ENCODE results near the gene ERC1.
"Not testable (repeated sequence)": the region's sequence is repeated elsewhere in the genome, so short reads cannot be mapped to it uniquely, and the experiment has no call there.

Gene ERC1

DNA sequence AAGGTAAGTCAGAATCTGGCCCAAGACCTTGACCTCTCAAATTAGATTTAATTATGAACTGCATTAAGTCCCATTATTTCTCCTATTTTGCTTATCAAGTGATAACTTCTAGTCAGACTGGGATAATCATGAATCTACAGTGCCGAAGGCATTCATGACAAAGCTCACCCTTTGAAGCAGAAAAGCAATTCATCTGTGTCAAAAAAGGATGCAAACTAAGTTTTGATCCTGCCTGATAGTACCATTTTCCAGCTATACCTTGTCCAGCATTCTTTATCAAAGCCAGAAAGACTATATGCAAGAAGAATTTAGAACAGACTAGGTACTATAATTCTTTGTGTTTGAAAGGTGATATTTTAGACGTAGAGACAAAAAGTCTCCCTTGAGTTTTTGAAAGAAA, 335.2 kb downstream of the ERC1 start:
- DNase-seq (ENCODE audit: low read depth): no peak
- no peak overlapping the region for H3K4me3 ChIP-seq (ENCODE audit: low read depth, low read length)

DNA sequence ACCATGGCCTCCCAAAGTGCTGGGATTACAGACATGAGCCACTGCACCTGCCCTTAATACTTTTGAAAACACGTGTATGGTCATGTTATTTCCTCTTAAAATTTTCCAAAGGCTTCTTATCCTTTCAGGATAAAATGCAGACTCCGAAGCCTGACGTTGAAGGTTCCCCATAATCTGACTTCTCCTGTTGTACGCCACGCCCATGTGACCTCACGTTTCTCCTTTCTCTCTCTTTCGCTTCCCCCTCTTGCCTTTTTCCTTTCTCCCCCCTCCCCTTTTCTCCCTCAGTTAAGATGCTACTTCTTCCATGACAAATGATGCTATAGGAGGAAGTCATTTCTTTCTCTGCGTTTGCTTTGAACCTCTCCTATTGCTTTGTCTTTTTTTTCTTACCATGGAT, 337.4 kb downstream of the ERC1 start:
- no peak for DNase-seq (ENCODE audit: low read depth)
- H3K4me3 ChIP-seq (ENCODE audit: low read depth, low read length): no peak overlapping the region

DNA sequence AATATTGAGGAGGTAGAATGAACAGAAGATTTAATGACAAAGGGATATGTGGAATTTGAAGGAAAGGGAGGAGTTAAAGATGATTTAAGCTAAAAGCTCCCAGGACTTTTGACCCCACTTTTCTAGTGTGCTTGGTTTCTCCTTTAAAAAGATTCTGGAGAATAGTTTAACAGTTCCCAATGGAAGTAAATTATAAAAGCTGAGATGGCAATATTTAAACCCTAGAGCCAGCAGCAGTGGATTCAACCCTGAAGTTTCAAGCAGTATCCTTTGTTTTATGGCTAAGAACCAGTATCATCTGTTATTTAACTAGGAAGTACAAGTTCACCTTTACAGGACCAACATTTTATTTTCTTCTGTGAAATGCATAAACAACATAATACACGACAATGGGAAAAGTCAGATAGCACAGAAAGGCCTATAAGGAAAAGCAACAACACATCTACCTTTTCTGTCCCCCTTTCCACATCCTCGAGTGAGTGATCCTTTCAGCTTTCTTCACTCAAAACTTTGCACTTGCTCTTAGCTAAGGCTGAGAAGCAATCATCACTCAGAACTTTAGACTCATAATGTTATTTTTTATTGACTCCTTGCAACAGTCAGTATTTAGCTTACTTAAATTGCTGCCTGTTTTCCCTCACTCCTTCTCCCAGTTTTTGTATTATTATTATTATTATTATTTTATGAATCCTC, 338.9 kb downstream of the ERC1 start:
- H3K4me3 ChIP-seq (ENCODE audit: low read depth, low read length): no peak overlapping the region
- no peak for DNase-seq (ENCODE audit: low read depth)

DNA sequence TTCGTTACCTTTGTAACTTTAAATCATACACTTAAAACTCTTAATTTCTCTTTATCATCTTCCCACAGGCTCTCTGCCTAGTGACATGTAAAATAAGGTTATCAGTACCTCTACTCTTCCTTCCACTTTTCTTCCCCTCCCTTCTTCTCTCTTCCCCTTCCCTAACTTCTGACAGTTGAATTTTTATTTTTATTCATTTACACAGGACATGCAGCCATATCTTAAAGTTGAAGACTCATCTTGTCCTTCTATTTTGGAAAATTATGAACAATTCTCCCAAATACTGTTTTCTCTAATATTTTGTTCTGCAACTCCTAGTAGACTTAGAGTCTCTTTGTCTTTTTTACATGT, 339.4 kb downstream of the ERC1 start:
- DNase-seq (ENCODE audit: low read depth): no peak
- H3K4me3 ChIP-seq (ENCODE audit: low read depth, low read length): no peak overlapping the region

DNA sequence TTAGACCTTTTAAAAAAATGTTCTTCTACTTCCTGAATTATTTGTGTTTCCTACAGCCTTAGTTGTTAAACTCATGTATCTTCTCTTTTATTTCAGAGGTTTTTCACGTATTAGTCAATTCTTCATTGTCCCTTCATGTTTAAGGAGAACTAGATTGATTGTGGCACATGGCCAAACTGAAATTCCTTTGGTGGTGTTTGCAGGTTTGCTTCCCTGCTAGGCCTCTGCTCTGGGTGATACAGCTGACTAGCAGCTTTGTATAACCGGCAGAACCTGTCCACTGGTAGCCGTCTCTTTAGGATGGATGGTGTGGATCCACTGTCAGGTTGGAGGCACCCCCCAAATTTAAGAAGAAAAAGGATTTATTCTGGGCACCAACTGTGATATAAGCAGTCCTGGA, 341.3 kb downstream of the ERC1 start:
- H3K4me3 ChIP-seq (ENCODE audit: low read depth, low read length): no peak overlapping the region
- DNase-seq (ENCODE audit: low read depth): no peak

DNA sequence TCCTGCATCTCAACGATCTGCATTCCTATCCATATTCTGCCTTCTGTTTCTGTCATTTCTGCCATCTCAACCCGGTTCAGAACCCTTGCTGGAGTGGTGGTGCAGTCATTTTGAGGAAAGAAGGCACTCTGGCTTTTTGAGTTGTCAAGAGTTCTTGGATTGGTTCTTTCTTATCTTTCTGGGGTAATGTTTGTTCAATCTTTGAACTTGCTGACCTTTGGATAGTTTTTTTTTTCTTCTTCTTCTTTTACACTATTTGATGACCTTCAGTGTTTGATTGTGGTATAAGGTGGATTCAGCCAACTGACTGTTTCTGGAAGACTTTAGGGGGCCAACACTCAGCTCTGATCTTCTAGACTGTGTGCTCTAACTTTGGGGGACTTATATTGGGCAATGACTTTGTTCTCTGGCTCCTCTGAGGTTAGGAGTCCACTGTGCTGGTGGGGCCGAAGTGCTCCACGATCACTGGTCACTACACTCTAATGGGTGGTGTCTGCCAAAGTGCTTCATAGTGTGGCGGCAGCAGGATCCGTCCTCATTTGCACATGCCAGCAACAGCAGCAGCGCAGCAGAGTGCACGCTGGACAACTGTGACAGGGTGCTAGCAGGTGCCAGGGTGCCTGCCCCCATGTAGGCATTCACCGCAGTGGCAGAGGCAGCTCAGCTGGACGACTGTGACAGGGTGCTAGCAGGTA, 347.6 kb downstream of the ERC1 start:
- DNase-seq (ENCODE audit: low read depth): no peak
- no peak overlapping the region for H3K4me3 ChIP-seq (ENCODE audit: low read depth, low read length)

DNA sequence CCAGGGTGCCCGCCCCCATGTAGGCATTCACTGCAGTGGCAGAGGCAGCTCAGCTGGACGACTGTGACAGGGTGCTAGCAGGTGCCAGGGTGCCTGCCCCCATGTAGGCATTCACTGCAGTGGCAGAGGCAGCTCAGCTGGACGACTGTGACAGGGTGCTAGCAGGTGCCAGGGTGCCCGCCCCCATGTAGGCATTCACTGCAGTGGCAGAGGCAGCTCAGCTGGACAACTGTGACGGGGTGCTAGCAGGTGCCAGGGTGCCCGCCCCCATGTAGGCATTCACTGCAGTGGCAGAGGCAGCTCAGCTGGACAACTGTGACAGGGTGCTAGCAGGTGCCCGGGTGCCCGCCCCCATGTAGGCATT, 348.1 kb downstream of the ERC1 start:
- not testable (repeated sequence) for DNase-seq (ENCODE audit: low read depth); H3K4me3 ChIP-seq (ENCODE audit: low read depth, low read length)

DNA sequence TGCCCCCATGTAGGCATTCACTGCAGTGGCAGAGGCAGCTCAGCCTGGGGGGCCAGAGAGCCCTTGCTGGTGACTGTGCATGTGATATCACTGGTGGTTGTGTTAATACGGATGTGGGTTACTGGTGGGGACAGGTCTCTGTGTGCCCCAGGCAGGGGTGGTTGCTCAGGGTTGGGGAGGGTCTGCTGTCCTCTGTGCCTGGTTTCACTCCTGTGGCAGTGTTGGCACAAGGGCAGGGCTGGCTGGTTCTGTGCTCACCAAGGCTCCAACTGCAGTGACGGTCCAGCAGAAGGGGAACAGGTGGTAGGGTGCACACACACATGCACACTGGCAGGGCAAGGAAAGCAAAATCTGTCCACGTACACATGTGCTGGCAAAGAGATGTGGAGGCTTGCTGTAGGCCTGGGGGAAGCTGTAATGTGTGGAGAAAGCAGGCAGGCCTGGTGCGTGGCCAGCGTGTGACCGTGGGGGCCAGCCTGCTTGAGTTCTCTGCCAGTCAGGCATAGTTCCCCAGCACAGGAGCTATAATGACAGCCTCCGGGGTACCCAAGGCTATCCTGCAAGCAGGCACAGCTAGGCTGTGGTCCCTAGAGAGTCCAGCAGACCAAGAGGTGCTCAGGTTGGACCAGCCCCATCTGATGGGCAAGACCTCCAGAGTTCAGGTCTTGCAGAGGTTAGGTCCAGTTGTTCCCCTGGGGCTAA, 348.7 kb downstream of the ERC1 start:
- no peak for DNase-seq (ENCODE audit: low read depth)
- no peak overlapping the region for H3K4me3 ChIP-seq (ENCODE audit: low read depth, low read length)

DNA sequence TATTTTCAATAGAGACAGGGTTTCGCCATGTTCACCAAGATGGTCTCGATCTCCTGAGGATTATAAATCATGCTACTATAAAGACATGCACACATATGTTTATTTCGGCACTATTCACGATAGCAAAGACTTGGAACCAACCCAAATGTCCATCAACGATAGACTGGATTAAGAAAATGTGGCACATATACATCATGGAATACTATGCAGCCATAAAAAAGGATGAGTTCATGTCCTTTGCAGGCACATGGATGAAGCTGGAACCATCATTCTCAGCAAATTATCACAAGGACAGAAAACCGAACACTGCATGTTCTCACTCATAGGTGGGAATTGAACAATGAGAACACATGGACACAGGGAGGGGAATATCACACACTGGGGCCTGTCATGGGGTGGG, 350.2 kb downstream of the ERC1 start:
- DNase-seq (ENCODE audit: low read depth); H3K4me3 ChIP-seq (ENCODE audit: low read depth, low read length): not testable (repeated sequence)

DNA sequence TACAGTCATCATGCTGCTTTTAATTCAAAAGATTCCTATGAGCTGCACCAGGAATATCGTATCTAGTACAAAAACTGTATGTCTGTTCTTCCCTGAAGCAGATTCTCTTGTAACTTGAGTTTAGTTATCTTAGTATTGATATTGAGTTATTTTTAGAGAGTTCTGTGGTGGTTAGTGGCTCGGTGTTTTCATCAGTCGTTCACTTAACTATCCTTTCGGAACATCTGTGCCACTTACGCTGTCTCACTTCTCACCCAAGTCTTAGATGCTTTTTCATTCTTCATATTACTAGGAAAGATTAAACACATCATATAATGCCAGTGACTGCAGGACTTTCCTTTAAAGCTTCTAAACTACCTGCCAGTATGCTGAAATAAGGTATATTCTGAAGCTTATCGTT, 352.4 kb downstream of the ERC1 start:
- DNase-seq (ENCODE audit: low read depth): no peak
- H3K4me3 ChIP-seq (ENCODE audit: low read depth, low read length): no peak overlapping the region

DNA sequence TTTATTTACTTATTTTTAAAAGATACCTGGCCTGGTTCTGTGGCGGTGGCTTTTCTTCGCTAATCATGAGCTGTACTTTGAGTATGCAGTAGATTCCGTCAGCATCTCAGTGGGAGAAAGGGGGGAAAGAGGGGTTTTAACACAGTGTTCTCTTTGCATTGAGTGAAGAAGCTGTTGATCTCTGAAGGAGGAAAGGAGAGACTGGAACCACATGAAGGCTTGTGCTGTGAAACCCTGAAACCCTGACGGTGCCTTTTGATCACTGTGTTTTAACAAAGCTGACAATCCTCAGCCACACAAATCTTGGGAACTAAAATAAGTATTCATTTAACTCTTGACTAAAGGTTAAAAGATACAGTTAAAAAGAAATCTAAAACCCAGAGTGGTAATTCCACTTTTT, 353.2 kb downstream of the ERC1 start:
- H3K4me3 ChIP-seq (ENCODE audit: low read depth, low read length): no peak overlapping the region
- no peak for DNase-seq (ENCODE audit: low read depth)

DNA sequence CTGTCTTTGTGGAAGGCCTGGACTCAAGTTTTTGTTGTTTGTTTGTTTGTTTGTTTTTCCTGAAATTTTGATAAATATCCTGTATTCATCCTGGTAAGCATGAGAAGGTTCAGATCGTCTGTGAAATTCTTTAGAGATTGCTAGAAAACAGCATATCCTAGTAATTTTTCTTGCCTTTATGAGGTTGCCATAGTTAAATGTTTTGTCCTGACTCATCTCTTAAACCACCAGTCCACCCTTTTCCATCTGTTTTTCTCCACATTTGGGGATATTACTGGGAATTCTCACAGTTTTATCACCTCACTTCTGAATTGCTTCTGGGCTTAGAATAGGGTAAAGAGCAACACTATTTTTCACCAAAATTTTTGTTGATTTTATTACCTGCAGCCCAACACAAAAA, 355.1 kb downstream of the ERC1 start:
- H3K4me3 ChIP-seq (ENCODE audit: low read depth, low read length): no peak overlapping the region
- no peak for DNase-seq (ENCODE audit: low read depth)

DNA sequence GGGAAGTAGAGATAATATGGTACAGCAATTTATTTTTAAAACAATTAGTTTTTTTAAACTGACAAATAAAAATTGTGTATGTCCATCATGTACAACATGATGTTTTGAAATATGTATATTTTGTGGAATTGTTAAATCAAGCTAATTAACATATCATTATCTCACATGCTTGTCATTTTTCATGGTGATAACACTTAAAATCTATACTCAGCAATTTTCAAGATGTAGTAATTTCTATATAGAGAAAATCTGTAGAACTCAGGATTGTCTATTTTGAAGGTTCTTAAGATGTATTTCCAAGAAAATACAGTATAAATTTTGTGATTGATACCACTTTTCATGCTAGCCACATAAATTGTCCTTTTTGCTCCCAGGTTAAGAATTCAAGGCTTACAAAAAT, 356.3 kb downstream of the ERC1 start:
- DNase-seq (ENCODE audit: low read depth): no peak
- H3K4me3 ChIP-seq (ENCODE audit: low read depth, low read length): no peak overlapping the region

DNA sequence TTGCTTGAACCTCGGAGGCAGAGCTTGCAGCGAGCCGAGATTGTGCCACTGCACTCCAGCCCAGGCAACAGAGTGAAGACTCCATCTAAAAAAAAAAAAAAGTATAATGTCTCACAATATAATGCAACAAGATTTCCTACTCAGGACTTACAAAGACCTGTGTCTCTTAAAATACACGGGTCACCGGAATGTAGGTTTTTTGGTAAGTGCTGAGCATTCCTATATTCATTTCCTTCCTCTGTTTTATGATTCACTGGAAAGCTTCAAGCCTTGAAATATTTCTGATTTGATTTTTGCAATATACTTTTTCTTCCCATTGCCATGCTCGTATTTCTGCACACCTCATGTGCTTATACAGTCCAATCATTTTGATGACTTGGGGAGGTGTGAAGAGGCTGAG, 357.6 kb downstream of the ERC1 start:
- no peak overlapping the region for H3K4me3 ChIP-seq (ENCODE audit: low read depth, low read length)
- no peak for DNase-seq (ENCODE audit: low read depth)

DNA sequence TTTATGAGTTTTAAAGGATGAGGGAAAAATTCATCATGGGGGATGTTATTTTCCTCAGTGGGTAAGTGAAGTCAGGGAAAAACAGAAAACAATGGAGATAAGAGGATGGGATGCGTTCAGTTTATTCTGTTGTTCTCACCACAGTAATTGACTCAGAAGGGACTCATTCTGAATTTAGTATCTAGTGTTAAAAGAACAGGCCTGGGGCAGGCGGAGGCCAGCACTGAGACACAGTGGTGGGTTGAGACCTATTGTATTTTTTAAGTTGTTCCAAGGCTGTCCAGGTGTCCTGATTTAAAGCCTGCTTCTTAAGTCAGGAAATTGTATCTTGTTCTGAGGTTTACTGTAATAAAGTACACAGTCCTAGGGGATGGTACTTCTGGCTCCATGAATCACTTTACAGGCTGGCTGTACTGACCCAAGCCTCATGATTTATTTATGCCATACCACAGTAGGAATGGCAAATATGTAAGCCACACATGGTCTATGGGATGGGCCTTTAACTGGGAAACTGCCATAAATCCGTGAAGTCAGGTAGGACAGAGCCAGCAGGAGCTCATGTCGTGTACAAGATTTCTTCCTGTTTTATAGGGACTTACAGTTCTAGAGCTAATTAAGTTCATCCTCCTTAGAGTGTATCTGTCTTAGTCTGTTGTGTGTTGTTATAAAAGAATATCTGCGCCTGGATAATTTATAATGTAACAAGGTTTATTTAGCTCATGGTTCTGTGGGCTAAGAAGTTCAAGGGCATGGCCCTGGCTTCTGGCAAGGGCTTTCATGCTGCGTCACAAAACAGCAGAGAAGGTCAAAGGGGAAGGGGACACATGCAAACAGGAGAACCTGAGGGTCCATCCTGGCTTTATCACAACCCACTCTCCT, 359.3 kb downstream of the ERC1 start:
- no peak overlapping the region for H3K4me3 ChIP-seq (ENCODE audit: low read depth, low read length)
- peak; percentile 76 for DNase-seq (ENCODE audit: low read depth)

DNA sequence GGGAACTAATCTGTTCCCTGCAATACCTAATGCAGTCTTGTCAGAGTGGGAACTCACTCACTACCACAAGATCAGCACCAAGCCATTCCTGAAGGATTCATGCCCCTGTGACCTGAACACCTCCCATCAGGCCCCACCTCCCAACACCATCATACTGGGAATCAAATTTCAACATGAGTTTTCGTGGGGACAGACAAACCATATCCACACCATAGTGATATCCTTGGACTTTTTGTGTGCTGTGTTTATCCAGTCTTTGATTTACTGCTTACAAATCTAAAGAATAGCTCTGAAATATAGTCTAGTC, 359.9 kb downstream of the ERC1 start:
- DNase-seq (ENCODE audit: low read depth): no peak
- H3K4me3 ChIP-seq (ENCODE audit: low read depth, low read length): no peak overlapping the region

DNA sequence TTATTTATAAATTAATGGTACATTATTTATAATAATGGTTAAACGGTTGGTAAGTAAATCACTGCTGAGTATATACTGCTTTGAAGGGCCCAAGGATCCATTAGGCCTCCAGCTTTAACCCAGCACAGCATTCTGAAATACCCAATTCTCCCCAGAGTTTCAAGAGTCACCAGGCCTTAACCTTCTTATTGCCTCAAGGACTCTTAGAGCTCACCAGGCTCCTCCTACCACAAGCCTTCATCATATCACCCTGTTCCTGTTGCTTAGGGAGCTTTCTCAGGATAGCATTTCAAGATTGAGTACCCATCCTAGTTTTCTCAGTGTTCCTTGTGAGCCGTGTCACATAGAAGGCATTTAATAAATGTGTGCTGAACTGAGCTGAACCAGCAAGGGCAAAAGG, 360.9 kb downstream of the ERC1 start:
- DNase-seq (ENCODE audit: low read depth): peak; percentile 60

DNA sequence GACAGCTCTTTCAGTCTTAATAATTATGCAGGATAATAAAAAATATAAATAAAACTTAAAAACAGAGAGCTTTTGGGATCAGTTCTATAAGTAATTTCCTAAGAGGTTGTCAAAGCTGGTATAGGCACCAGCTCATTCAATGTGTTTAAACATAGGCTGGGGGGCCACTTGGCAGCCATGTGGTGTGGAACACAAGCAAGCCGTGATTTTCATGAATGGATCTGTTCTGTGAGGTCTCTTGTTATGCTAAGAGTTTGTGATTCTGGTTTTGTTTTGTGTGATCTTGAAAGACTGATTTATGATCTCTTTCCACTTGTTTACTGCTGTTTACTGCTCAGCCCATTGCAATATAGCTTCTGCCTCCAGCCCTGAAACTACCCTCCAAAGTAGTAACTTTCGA, 362.4 kb downstream of the ERC1 start:
- H3K4me3 ChIP-seq (ENCODE audit: low read depth, low read length): no peak overlapping the region
- DNase-seq (ENCODE audit: low read depth): no peak

More for the DNA sequence above, 360.9 kb downstream of the ERC1 start:
- H3K4me3 ChIP-seq (ENCODE audit: low read depth, low read length): no peak overlapping the region

DNA sequence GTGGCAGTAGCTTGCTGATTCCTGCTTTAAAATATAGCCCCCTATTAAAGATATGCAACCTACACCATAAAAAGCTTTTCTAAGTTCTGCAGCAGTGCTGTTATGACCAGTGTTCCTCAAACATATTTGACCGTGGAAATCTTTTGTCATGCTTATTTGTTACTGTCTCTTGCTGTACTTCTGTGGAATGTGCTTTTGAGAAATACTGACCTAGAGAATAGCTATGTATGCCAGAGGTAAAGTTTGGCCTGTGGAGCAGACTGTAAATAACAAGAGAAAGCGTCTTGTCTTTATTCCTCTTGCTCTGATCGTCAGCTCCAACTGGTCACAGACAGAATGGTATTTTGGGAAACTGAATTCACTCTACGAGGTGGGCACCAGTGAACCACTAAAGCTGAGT, 364.4 kb downstream of the ERC1 start:
- no peak overlapping the region for H3K4me3 ChIP-seq (ENCODE audit: low read depth, low read length)

DNA sequence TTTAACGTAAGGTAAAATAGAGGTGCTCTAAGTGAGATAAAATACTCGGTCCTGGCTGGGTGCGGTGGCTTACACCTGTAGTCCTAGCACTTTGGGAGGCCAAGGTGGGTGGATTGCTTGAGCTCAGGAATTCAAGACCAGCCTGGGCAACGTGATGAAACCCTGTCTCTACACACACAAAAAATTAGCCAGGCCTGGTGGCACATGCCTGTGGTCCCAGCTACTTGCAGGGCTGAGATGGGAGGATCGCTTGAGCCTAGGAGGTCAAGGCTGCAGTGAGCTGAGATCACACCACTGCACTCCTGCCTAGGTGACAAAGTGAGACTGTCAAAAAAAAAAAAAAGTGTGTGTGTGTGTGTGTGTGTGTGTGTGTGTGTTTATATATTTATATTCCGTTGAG, 364.8 kb downstream of the ERC1 start:
- DNase-seq (ENCODE audit: low read depth); H3K4me3 ChIP-seq (ENCODE audit: low read depth, low read length): not testable (repeated sequence)

More for the DNA sequence above, 364.4 kb downstream of the ERC1 start:
- DNase-seq (ENCODE audit: low read depth): no peak

All from skeletal muscle cell (primary cell).